H9 (cell line): ENCODE data around the gene OVOL3. TPM values are rescaled to one million over a fixed set of nuclear protein-coding genes. Genes with fewer than 3 reads are reported as not detected.

ENCODE experiments used
- DNase-seq: peaks from one replicate; pipeline ENCODE4 v3.0.0-alpha.2; 2017
- H2AFZ ChIP-seq: one replicate; pipeline ENCODE4 v1.6.1; 2013; ENCODE audit warnings: mild to moderate bottlenecking, low read length, control low read depth, moderate library complexity
- H2AK5ac ChIP-seq: 2 replicates; pipeline ENCODE4 v1.6.1; 2013; ENCODE audit warnings: low read length, control low read depth, mixed read lengths; ENCODE audit not compliant: insufficient read length
- H2BK120ac ChIP-seq: one replicate; pipeline ENCODE4 v1.6.1; 2013; ENCODE audit warnings: low read depth, mild to moderate bottlenecking, low read length, control low read depth, inconsistent platforms; ENCODE audit not compliant: poor library complexity, severe bottlenecking
- H2BK12ac ChIP-seq: 2 replicates; pipeline ENCODE4 v1.6.1; 2013; ENCODE audit warnings: low read length, control low read depth, mixed read lengths, low read depth; ENCODE audit not compliant: insufficient read length
- H2BK15ac ChIP-seq: 2 replicates; pipeline ENCODE4 v1.6.1; 2013; ENCODE audit warnings: low read depth, low read length, control low read depth
- H2BK20ac ChIP-seq: one replicate; pipeline ENCODE4 v1.6.1; 2013; ENCODE audit warnings: low read depth, mild to moderate bottlenecking, low read length, control low read depth, inconsistent platforms; ENCODE audit not compliant: poor library complexity, severe bottlenecking
- H2BK5ac ChIP-seq: 2 replicates; pipeline ENCODE4 v1.6.1; 2013; ENCODE audit warnings: low read length, control low read depth, mixed read lengths; ENCODE audit not compliant: insufficient read length
- H3K14ac ChIP-seq: 2 replicates; pipeline ENCODE4 v1.6.1; 2013; ENCODE audit warnings: low read length, control low read depth; ENCODE audit not compliant: insufficient read depth
- H3K18ac ChIP-seq: 2 replicates; pipeline ENCODE4 v1.6.1; 2013; ENCODE audit warnings: low read depth, mild to moderate bottlenecking, mixed read lengths, low read length, control low read depth; ENCODE audit not compliant: insufficient read length
- H3K23ac ChIP-seq: 2 replicates; pipeline ENCODE4 v1.6.1; 2013; ENCODE audit warnings: low read length, control low read depth, mixed read lengths, low read depth; ENCODE audit not compliant: insufficient read length
- H3K23me2 ChIP-seq: 2 replicates; pipeline ENCODE4 v1.6.1; 2013; ENCODE audit warnings: low read depth, mild to moderate bottlenecking, mixed read lengths, low read length, control low read depth; ENCODE audit not compliant: insufficient read length, poor library complexity, severe bottlenecking
- H3K27ac ChIP-seq: 2 replicates; pipeline ENCODE4 v1.5.1; 2013; ENCODE audit warnings: low read length, control low read depth, mixed read lengths, low read depth; ENCODE audit not compliant: insufficient read length
- H3K27me3 ChIP-seq: 2 replicates; pipeline ENCODE4 v1.6.1; 2013; ENCODE audit warnings: low read length, control low read depth, inconsistent platforms; ENCODE audit not compliant: insufficient read depth
- H3K4ac ChIP-seq: 2 replicates; pipeline ENCODE4 v1.6.1; 2013; ENCODE audit warnings: low read depth, mild to moderate bottlenecking, control low read depth, inconsistent platforms, low read length, moderate library complexity
- H3K4me1 ChIP-seq: 2 replicates; pipeline ENCODE4 v1.6.1; 2013; ENCODE audit warnings: low read length, control low read depth, inconsistent platforms; ENCODE audit not compliant: insufficient read depth
- H3K4me2 ChIP-seq: 2 replicates; pipeline ENCODE4 v1.6.1; 2013; ENCODE audit warnings: low read length, control low read depth, mixed read lengths; ENCODE audit not compliant: insufficient read length, insufficient read depth
- H3K56ac ChIP-seq: 2 replicates; pipeline ENCODE4 v1.6.1; 2013; ENCODE audit warnings: low read depth, mild to moderate bottlenecking, mixed read lengths, low read length, control low read depth; ENCODE audit not compliant: insufficient read length
- H3K79me1 ChIP-seq: 2 replicates; pipeline ENCODE4 v1.6.1; 2013; ENCODE audit warnings: low read depth, mild to moderate bottlenecking, moderate library complexity, low read length, control low read depth, inconsistent platforms; ENCODE audit not compliant: insufficient read depth, poor library complexity, severe bottlenecking
- H3K79me2 ChIP-seq: 2 replicates; pipeline ENCODE4 v1.6.1; 2013; ENCODE audit warnings: low read length, control low read depth, inconsistent platforms; ENCODE audit not compliant: insufficient read depth
- H3K9ac ChIP-seq: 2 replicates; pipeline ENCODE4 v1.6.1; 2013; ENCODE audit warnings: low read length, control low read depth, mixed read lengths; ENCODE audit not compliant: insufficient read length; ENCODE audit errors: extremely low read depth
- H3K9me3 ChIP-seq: one replicate; pipeline ENCODE4 v1.6.1; 2013; ENCODE audit warnings: low read depth, low read length, inconsistent platforms; ENCODE audit not compliant: control insufficient read depth
- H3T11ph ChIP-seq: one replicate; pipeline ENCODE4 v1.6.1; 2013; ENCODE audit warnings: mild to moderate bottlenecking, low read length, control low read depth, inconsistent platforms
- H4K20me1 ChIP-seq: one replicate; pipeline ENCODE4 v1.6.1; 2013; ENCODE audit not compliant: control insufficient read depth, insufficient read length, insufficient read depth
- H4K5ac ChIP-seq: 2 replicates; pipeline ENCODE4 v1.6.1; 2013; ENCODE audit warnings: low read depth, mild to moderate bottlenecking, mixed read lengths, low read length, control low read depth; ENCODE audit not compliant: insufficient read length
- H4K8ac ChIP-seq: replicated peaks from 2 replicates; pipeline ENCODE4 v1.6.1; 2013; ENCODE audit warnings: low read length, control low read depth, mixed read lengths, low read depth; ENCODE audit not compliant: insufficient read length
- H4K91ac ChIP-seq: 2 replicates; pipeline ENCODE4 v1.6.1; 2013; ENCODE audit warnings: low read depth, mild to moderate bottlenecking, moderate library complexity, mixed read lengths, low read length, control low read depth; ENCODE audit not compliant: insufficient read length
- H3K27ac Mint-ChIP-seq, 3 experiments: 2 replicates in 2 of 3; 3 replicates in 1 of 3; pipeline ENCODE4 v1.8.0; 2020 to 2021; ENCODE audit warnings: mixed read lengths in 3 of 3, mild to moderate bottlenecking in 1 of 3, moderate library complexity in 1 of 3
- H3K27me3 Mint-ChIP-seq: 2 replicates; pipeline ENCODE4 v1.8.0; 2021; ENCODE audit warnings: low read depth, mild to moderate bottlenecking, moderate library complexity, mixed read lengths
- H3K36me3 Mint-ChIP-seq, 3 experiments: 2 replicates in 2 of 3; 3 replicates in 1 of 3; pipeline ENCODE4 v1.8.0; 2020 to 2021; ENCODE audit warnings: low read depth in 3 of 3, mixed read lengths in 3 of 3; ENCODE audit not compliant: insufficient read depth in 1 of 3
- H3K4me1 Mint-ChIP-seq, 2 experiments: 2 replicates each; pipeline ENCODE4 v1.8.0; 2020; ENCODE audit warnings: mixed read lengths in 2 of 2
- H3K4me3 Mint-ChIP-seq, 2 experiments: 2 replicates in 1 of 2; 3 replicates in 1 of 2; pipeline ENCODE4 v1.8.0; 2020 to 2021; ENCODE audit warnings: mild to moderate bottlenecking in 2 of 2, mixed read lengths in 2 of 2, moderate library complexity in 1 of 2
- H3K9me3 Mint-ChIP-seq, 2 experiments: 2 replicates in 1 of 2; 3 replicates in 1 of 2; pipeline ENCODE4 v1.8.0; 2020; ENCODE audit warnings: mild to moderate bottlenecking in 2 of 2, mixed read lengths in 2 of 2, moderate library complexity in 1 of 2
- CTCF ChIP-seq: fragments of 200-600 bp; sonication (generic); conservative IDR thresholded peaks from 3 replicates; pipeline ENCODE4 v1.8.0; 2021; ENCODE audit warnings: antibody characterized with exemption, mild to moderate bottlenecking
- WGBS: extraction: QIAGEN DNeasy Blood & Tissue Kit; methylation state at CpG from one replicate; pipeline ENCODE4 v1.1.7; 2013; ENCODE audit warnings: missing lambda C conversion rate, low lambda C conversion rate, mixed read lengths; ENCODE audit not compliant: insufficient read length; ENCODE audit errors: extremely low coverage; 5-methylcytosine and 5-hydroxymethylcytosine counted together
- total RNA-seq: library from RNA; stranded (reverse); gene quantifications from 2 replicates; pipeline ENCODE4 v1.2.1, GENCODE V29; 2021

The OVOL3 gene
- total RNA-seq, 1 experiment from 2014 or later, result not detected

- Histone ChIP-seq H3K27me3 (no peaks in the 10 kb centered on the region), H3T11ph (no peak overlapping the region), H2BK15ac (no peak overlapping the region), H2BK12ac (no peak overlapping the region), H4K8ac (no peak overlapping the region), H2AFZ (no peak overlapping the region), H2BK5ac (no peak overlapping the region), H2BK20ac (no peak overlapping the region), H3K56ac (no peak overlapping the region), H4K91ac (no peak overlapping the region), H4K5ac (no peak overlapping the region), H3K4me1 (no peaks in the 10 kb centered on the region), H3K23me2 (peaks cover 4% of the 10 kb centered on the region), H2BK120ac (no peak overlapping the region), H2AK5ac (no peak overlapping the region), H3K79me1 (no peaks in the 10 kb centered on the region), H3K79me2 (no peaks in the 10 kb centered on the region), H4K20me1 (no peaks in the 10 kb centered on the region), H3K9ac (no peak overlapping the region), H3K4ac (no peak overlapping the region), H3K4me2 (no peak overlapping the region), H3K27ac (no peak overlapping the region), H3K14ac (no peak overlapping the region), H3K18ac (no peak overlapping the region), H3K9me3 (no peaks in the 10 kb centered on the region), H3K23ac (no peak overlapping the region)
- DNase-seq, result no peak
- H3K36me3 Mint-ChIP-seq, result peaks cover 51 to 75% (median 71%) of the 10 kb centered on the region in 3 experiments; a peak in 6 of 7 replicates
- no peaks in the 10 kb centered on the region; the same call in 1 of the 2 replicates for H3K27me3 Mint-ChIP-seq
- no peak overlapping the region for H3K27ac Mint-ChIP-seq
- H3K4me3 Mint-ChIP-seq, result no peak overlapping the region
- no CpG with 5 or more reads among the region's 6 CpGs for WGBS
- H3K4me1 Mint-ChIP-seq, result peaks cover 9 to 12% of the 10 kb centered on the region in 2 experiments
- TF ChIP-seq CTCF, result no peak
- no peaks in the 10 kb centered on the region; a peak in 1 of 5 replicates for H3K9me3 Mint-ChIP-seq
These were observed 33.7 kb downstream of the OVOL3 start for GRCh38 chr19:36144624-36145023.
